NCI-H510A (cell line): ENCODE results near the gene PSMG3.

Experiments
- DNase-seq: peaks from one replicate; lab custom pipeline; 2025; lab: John Stamatoyannopoulos, UW

The PSMG3 gene

DNA sequence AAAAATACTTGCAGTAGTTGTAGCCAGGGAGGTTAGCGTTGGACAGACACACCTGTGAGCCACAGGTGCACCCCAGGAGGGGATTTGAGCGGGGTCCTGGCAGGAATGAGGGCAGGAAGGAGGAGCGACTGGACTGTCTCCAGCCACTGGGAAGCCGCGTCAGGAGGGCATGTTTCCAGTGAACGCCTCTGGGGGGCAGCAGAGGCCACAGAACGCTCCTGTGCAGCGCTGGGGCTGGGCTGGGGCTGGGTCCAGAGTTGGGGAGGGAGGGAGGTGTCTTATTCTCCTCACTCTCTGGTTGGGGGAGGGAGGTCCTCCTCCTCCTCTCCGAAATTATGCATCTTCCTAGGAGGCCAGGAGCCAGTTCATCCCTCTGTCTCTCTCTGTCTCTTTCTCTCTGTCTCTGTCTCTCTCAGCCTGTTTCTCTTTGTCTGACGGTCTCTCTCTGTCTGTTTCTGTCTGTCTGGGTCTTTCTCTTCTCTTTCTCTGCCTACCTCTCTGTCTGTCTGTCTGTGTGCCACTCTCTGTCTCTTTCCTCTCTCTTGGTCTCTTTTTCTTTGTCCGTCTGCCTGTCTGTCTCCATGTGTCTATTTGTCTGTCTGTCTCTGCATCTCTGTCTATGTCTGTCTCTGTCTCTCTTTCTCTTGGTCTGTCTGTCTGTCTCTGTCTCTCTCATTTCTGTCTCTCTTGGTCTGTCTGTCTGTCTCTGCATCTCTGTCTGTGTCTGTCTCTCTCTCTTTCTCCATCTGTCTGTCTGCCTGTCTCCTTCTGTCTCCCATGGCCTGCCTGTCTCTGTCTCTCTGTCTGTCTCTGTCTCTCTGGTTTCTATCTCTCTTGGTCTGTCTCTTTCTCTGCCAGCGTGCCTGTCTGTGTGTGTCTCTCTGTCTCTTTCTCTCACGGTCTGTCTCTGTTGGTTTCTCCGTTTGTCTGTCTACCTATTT, 9.9 kb upstream of the PSMG3 start:
- DNase-seq, result peak; percentile 70

DNA sequence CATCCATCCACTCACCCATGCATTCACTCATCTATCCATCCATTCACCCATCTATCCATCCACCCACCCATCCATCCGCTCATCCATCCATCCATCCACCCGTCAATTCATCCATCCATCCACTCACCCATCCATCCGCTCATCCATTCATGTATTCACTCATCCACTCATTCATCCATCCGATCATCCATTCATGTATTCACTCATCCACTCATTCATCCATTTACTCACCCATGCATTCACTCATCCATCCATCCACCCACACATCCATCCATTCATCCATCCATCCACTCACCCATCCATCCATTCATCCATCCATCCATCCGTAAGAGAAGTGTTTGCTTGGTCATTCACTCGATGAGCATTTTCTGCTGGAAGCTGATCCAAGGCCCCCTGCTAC, 8.7 kb upstream of the PSMG3 start:
- no peak for DNase-seq

DNA sequence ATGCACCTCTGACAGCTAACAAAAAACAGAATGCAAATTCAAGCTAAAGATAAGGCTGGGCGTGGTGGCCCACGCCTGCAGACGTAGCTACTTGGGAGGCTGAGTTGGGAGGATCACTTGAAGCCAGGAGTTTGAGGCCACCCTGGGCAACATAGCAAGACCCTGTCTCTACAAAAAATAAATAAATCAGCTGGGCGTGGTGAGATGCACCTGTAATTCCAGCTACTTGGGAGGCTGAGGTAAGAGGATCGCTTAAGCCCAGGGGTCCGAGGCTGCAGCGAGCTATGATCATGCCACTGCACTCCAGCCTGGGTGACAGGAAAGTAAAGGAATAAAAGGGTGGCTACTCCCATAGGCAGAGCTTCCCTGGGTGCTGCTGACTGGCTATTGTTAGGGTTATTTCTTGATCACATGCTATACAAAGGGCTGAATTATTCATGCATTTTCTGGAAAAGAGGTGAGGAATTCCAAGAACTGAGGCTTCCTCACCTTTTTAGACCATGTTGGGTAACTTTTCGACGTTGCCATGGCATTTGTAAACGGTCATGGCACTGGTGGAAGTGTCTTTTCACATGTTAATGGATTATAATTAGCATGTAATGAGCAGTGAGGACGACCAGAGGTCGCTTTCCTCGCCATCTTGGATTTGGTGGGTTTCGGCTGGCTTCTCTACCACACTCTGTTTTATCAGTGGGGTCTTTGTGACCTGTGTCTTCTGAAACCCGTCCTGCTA, 6.9 kb upstream of the PSMG3 start:
- DNase-seq, result no peak

DNA sequence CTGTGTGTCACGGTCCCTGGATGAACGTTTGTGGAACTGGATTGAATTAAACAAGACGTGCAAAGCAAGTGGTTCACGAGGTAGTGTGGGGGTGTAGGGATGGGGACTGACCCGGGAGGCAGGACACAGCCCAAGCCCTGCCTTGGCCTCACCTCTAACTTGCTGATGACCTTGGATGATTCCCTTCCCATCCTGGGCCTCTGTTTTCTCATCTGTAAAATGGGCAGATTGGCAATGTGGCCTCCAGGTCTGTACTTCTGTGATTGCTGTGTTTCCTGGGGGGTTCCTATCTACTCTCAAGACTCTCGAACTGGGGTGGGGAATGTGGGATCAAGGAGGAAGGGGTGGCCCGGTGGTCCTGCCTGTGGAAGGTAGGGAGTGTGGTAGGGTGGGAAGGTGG, 6.0 kb upstream of the PSMG3 start:
- no peak for DNase-seq

- no peak for DNase-seq
These were observed 2.4 kb upstream of the PSMG3 start for GRCh38 chr7:1572111-1572822.

DNA sequence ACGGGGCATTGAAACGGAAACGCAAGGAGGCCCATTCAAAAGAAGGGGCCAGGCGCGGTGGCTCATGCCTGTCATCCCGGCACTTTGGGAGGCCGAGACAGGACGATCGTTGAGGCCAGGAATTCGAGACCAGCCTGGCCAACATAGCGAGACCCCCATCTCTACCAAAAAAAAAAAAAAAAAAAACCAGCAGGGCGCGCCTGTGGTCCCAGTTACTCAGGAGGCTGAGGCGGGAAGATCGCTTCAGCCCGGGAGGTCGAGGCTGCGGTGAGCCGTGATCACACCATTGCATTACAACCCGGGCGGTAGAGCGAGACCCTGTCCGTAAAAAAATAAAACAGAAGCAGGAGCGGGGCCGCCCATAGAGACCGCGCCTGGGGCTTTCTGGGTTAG, 396 bp downstream of the PSMG3 start:
- no peak for DNase-seq

GRCh38 chr7:1569016-1569415, 816 bp downstream of the PSMG3 start:
- DNase-seq, result no peak

- no peak for DNase-seq
These were observed 1.8 kb downstream of the PSMG3 start for GRCh38 chr7:1567896-1568510.

- no peak for DNase-seq
These were observed 2.6 kb downstream of the PSMG3 start for GRCh38 chr7:1567049-1567771.

- DNase-seq, result no peak
These were observed 3.2 kb downstream of the PSMG3 start for GRCh38 chr7:1566687-1567048.

DNA sequence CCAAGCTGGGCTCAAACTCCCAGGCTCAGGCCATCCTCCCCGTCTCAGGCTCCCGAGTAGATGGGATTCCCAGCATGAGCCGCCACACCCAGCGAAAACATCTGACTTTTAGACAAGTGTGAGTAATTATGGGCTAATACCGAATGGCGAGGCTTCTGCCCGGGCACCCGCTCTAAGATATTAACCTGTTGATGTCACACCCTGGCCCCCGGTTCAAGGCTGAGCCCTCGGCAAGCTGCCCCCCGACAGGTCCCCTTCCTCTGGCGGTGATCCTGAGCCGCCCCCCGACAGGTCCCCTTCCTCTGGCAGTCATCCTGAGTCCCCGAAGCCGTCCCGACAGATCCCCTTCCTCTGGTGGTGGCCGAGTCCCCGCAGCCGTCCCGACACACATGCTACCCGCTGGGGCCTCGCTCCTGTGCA, 5.2 kb downstream of the PSMG3 start:
- DNase-seq, result no peak

GRCh38 chr7:1563981-1564602, 5.7 kb downstream of the PSMG3 start:
- DNase-seq, result no peak

DNA sequence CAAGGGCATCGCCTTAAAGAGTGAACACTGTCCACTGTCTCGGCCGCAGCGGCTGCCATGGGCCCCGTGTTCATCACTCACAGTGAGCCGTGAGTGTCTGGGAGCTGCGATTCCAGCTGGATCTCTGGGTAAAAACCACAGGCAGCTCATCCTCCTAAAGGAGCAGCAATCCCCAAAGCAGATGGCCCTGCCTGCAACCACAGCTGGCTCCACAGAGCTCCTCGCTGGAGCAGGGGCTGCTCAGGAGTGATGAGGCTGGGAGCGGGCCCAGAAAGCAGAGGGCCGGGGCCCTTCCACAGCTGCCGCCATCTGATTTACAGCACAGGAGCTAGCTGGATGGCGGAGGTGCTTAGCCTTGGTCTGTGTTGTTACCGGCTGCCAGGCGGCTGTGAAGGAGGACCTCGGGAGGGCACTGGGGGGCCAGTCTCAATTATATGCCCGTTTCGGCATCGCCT, 7.2 kb downstream of the PSMG3 start:
- no peak for DNase-seq

GRCh38 chr7:1562116-1562515, 7.7 kb downstream of the PSMG3 start:
- no peak for DNase-seq

- DNase-seq, result no peak
These were observed 8.5 kb downstream of the PSMG3 start for GRCh38 chr7:1561036-1561940.

GRCh38 chr7:1560620-1561031, 9.2 kb downstream of the PSMG3 start:
- no peak for DNase-seq

DNA sequence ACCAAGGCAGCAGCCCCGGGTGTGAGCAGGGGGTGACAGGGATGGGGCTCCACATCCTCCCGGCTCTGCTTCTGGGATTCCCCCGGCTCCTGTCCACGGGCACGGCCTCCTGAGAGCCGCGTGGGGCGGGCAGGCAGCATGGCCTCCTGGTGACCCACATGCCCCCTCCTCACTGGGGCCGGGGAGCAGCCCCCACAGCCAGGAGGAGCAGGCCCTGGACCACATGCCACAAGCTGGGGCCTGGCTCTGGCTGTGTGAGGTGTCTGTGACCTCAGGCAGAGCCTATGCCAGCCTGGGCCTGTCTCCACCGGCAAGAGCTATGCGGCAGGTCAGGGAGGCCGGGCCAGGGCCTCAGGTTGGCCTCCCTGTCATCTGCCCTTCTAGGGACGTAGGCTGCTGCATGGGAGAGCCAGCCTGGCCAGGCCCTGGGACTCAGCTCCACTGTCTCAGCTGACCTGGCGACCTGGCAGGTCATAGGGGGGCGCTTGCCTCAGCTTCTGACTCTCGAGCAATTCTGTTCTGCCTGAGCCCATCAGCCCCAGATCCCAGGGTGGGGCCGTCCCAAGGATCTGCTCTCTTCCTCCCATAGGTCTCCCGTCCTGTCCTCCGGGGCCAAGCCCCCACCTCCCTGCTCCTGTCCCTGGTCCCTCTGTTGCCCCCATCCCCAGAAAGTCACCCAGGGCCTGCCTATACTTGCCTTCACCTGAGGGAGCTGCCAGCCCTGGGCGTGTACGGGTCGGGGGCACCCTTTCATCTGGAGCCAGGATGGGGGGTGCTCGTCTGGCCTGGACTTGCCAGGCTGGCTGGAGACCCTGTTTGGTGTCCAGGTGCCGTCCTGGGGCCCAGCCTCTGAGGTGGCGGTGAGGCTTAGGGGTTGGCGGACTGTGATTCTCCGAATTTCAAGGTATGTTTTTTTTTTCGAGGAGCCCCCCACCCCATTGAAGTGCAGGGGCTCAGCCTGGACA, 9.9 kb downstream of the PSMG3 start:
- DNase-seq, result no peak

GRCh38 chr7:1558841-1559625, 10.8 kb downstream of the PSMG3 start:
- no peak for DNase-seq
